Nephron (organoid): ENCODE results near the gene CFB.
"Not testable (repeated sequence)": the region's sequence is repeated elsewhere in the genome, so short reads cannot be mapped to it uniquely, and the experiment has no call there.

Experiments
- H3K27ac Mint-ChIP-seq, 3 experiments: 2 replicates each; pipeline ENCODE4 v1.8.0; 2020; ENCODE audit warnings: mixed read lengths in 3 of 3, mild to moderate bottlenecking in 2 of 3, moderate library complexity in 1 of 3
- H3K27me3 Mint-ChIP-seq: 2 replicates; pipeline ENCODE4 v1.8.0; 2021; ENCODE audit warnings: low read depth, mild to moderate bottlenecking, moderate library complexity, mixed read lengths
- H3K36me3 Mint-ChIP-seq: 2 replicates; pipeline ENCODE4 v1.8.0; 2020; ENCODE audit warnings: low read depth, mixed read lengths
- H3K4me1 Mint-ChIP-seq: 2 replicates; pipeline ENCODE4 v1.8.0; 2020; ENCODE audit warnings: mixed read lengths
- H3K4me3 Mint-ChIP-seq, 3 experiments: 2 replicates each; pipeline ENCODE4 v1.8.0; 2020; ENCODE audit warnings: mild to moderate bottlenecking in 3 of 3, mixed read lengths in 3 of 3, moderate library complexity in 2 of 3
- H3K9me3 Mint-ChIP-seq: 2 replicates; pipeline ENCODE4 v1.8.0; 2020; ENCODE audit warnings: mixed read lengths
- TF ChIP-seq, protein P1 (sequence below), 3 experiments: fragments of 200-600 bp; sonication (generic); IDR thresholded peaks; one replicate each; pipeline ENCODE4 v1.5.0; 2021; ENCODE audit warnings: antibody characterized with exemption in 3 of 3; ENCODE audit not compliant: unreplicated experiment in 3 of 3

CFB gene

GRCh38 chr6:31903957-31904356 lies 41.9 kb upstream of the CFB start:
- Mint-ChIP-seq H3K36me3 (no peaks in the 10 kb centered on the region), H3K4me3 (peak overlapping the region in 2 of 3 experiments; percentile 24 to 62), H3K9me3 (no peaks in the 10 kb centered on the region), H3K27ac (peak overlapping the region; percentile 26 to 97 (median 82)), H3K4me1 (peaks cover 25% of the 10 kb centered on the region), H3K27me3 (no peaks in the 10 kb centered on the region)
- TF ChIP-seq, protein P1, sequence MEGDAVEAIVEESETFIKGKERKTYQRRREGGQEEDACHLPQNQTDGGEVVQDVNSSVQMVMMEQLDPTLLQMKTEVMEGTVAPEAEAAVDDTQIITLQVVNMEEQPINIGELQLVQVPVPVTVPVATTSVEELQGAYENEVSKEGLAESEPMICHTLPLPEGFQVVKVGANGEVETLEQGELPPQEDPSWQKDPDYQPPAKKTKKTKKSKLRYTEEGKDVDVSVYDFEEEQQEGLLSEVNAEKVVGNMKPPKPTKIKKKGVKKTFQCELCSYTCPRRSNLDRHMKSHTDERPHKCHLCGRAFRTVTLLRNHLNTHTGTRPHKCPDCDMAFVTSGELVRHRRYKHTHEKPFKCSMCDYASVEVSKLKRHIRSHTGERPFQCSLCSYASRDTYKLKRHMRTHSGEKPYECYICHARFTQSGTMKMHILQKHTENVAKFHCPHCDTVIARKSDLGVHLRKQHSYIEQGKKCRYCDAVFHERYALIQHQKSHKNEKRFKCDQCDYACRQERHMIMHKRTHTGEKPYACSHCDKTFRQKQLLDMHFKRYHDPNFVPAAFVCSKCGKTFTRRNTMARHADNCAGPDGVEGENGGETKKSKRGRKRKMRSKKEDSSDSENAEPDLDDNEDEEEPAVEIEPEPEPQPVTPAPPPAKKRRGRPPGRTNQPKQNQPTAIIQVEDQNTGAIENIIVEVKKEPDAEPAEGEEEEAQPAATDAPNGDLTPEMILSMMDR (IDR thresholded peaks at IDR 0.05; ENCODE audit: unreplicated experiment in 3 of 3), result no peak

- Mint-ChIP-seq H3K4me3 (no peak overlapping the region), H3K9me3 (no peaks in the 10 kb centered on the region), H3K27ac (no peak overlapping the region), H3K27me3 (no peaks in the 10 kb centered on the region), H3K36me3 (no peaks in the 10 kb centered on the region), H3K4me1 (peaks cover 15% of the 10 kb centered on the region)
- TF ChIP-seq, protein P1 (IDR thresholded peaks at IDR 0.05; ENCODE audit: unreplicated experiment in 3 of 3), result no peak
Observed at GRCh38 chr6:31905041-31905440, 40.9 kb upstream of the CFB start.

GRCh38 chr6:31906122-31906521 lies 39.8 kb upstream of the CFB start:
- TF ChIP-seq, protein P1 (IDR thresholded peaks at IDR 0.05; ENCODE audit: unreplicated experiment in 3 of 3), result no peak
- Mint-ChIP-seq H3K4me3 (peak overlapping the region; percentile 0 to 42 (median 20)), H3K36me3 (no peaks in the 10 kb centered on the region), H3K4me1 (peaks cover 15% of the 10 kb centered on the region), H3K27ac (peak overlapping the region; percentile 29 to 47 (median 34)), H3K9me3 (no peaks in the 10 kb centered on the region), H3K27me3 (no peaks in the 10 kb centered on the region)

DNA sequence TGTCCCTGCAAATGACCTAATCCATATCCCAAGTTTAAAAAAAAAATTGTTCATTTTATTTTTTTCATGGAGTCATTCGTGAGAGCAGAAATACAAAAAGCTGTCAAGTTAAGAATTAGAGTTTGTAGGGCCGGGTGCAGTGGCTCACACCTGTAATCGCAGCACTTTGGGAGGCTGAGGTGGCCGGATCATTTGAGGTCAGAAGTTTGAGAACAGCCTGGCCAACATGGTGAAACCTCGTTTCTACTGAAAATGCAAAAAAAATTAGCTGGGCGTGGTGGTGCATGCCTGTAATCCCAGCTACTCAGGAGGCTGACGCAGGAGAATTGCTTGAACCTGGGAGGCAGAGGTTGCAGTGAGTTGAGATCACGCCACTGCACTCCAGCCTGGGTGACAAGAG lies 39.2 kb upstream of the CFB start:
- H3K36me3 Mint-ChIP-seq, H3K27me3 Mint-ChIP-seq, H3K9me3 Mint-ChIP-seq: not testable (repeated sequence)
- Mint-ChIP-seq H3K27ac (peak overlapping the region in 1 of 3 experiments; percentile 34), H3K4me3 (peak overlapping the region in 2 of 3 experiments; percentile 0 to 42), H3K4me1 (peaks cover 15% of the 10 kb centered on the region)

DNA sequence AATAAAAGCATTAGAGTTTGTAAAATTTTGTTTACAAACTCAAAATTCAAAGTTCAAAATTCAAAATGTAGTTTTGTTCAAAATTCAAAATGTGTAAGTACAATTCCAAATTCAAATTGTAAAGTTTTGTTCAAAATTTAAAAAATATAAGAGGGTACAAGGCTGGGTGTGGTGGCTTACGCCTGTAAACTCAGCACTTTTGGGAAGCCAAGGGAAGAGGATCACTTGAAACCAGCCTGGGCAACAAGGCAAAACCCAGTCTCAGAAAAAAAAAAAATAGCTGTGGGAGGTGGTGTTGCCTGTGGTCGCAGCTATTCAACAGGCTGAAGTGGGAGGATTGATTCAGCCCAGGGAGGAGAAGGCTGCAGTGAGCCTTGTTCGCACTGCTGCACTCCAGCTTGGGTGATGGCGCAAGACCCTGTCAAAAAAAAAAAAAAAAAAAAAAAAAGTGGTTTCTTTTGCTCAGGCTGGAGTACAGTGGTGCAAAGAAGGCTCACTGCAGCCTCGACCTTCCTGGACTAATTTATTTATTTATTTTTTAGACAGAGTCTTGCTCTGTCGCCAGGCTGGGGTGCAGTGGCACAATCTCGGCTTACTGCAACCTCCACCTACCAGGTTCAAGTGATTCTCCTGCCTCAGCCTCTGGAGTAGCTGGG lies 38.6 kb upstream of the CFB start:
- no peak overlapping the region for H3K27ac Mint-ChIP-seq
- peaks cover 14% of the 10 kb centered on the region for H3K4me1 Mint-ChIP-seq
- TF ChIP-seq, protein P1 (IDR thresholded peaks at IDR 0.05; ENCODE audit: unreplicated experiment in 3 of 3), result no peak
- no peaks in the 10 kb centered on the region for H3K9me3 Mint-ChIP-seq
- H3K27me3 Mint-ChIP-seq, result no peaks in the 10 kb centered on the region
- no peak overlapping the region for H3K4me3 Mint-ChIP-seq
- no peaks in the 10 kb centered on the region for H3K36me3 Mint-ChIP-seq

GRCh38 chr6:31908255-31908654 lies 37.6 kb upstream of the CFB start:
- H3K27ac Mint-ChIP-seq, H3K27me3 Mint-ChIP-seq, H3K9me3 Mint-ChIP-seq, H3K36me3 Mint-ChIP-seq, H3K4me1 Mint-ChIP-seq, H3K4me3 Mint-ChIP-seq: not testable (repeated sequence)

DNA sequence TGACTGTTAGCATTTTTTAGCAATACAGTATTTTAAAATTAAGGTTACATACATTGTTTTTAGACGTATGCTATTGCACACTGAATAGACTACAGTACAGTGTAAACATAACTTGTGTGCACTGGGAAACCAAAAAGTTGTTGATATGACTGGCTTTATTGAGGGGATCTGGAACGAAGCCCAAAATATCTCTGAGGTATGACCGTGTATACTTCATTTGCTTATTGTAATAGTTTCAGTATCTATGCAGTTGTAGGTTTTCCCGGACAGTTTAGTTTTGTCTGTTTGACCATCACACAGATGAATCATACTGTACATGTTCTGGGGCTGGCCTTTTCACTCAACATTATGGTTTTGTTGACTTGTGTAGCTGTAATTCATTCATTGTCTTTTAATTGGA lies 37.1 kb upstream of the CFB start:
- no peaks in the 10 kb centered on the region for H3K27me3 Mint-ChIP-seq
- peaks cover 4% of the 10 kb centered on the region for H3K4me1 Mint-ChIP-seq
- no peaks in the 10 kb centered on the region for H3K9me3 Mint-ChIP-seq
- H3K4me3 Mint-ChIP-seq, result no peak overlapping the region
- H3K27ac Mint-ChIP-seq, result peak overlapping the region in 1 of 3 experiments; percentile 13
- H3K36me3 Mint-ChIP-seq, result no peaks in the 10 kb centered on the region
- TF ChIP-seq, protein P1 (IDR thresholded peaks at IDR 0.05; ENCODE audit: unreplicated experiment in 3 of 3), result no peak

DNA sequence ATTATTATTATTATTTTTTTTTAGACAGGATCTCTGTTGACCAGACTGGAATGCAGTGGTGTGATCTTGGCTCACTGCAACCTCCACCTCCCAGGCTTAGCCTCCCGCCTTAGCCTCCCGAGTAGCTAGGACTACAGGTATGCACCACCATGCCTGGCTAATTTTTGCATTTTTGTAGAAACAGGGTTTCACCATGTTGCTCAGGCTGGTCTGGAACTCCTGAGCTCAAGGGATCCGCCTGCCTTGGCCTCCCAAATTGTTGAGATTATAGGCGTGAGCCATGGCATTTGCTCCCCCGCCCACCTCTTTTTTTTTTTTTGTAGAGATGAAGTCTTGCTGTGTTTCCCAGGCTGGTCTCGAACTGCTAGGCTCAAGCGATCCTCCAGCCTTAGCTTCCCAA lies 36.6 kb upstream of the CFB start:
- H3K9me3 Mint-ChIP-seq, H3K4me3 Mint-ChIP-seq, H3K27ac Mint-ChIP-seq, H3K36me3 Mint-ChIP-seq, H3K27me3 Mint-ChIP-seq, H3K4me1 Mint-ChIP-seq: not testable (repeated sequence)
